Mucosa of descending colon (tissue), 3 donors: Measurements from ENCODE around the gene ADGRG6. TPM values are rescaled to one million over a fixed set of nuclear protein-coding genes. Genes with fewer than 3 reads are reported as not detected.

Experiments
- ATAC-seq: fragments of 200-7000 bp; cut with Tn5 transposase; one replicate; pipeline ENCODE4 v1.9.1; 2020; ENCODE audit warnings: mild to moderate bottlenecking, moderate library complexity
- DNase-seq, 3 donors: peaks; one replicate each; pipeline ENCODE4 v3.0.0-alpha.2; 2020
- H3K36me3 ChIP-seq: fragments of 200-600 bp; one replicate; pipeline ENCODE4 v1.8.0; 2021; ENCODE audit warnings: low read depth, mild to moderate bottlenecking
- H3K4me1 ChIP-seq: fragments of 200-600 bp; one replicate; pipeline ENCODE4 v1.8.0; 2021; ENCODE audit warnings: low read depth, mild to moderate bottlenecking
- H3K4me3 ChIP-seq: fragments of 200-600 bp; one replicate; pipeline ENCODE4 v1.8.0; 2021; ENCODE audit warnings: mild to moderate bottlenecking
- H3K9me3 ChIP-seq: fragments of 200-600 bp; one replicate; pipeline ENCODE4 v1.8.0; 2021; ENCODE audit warnings: mild to moderate bottlenecking
- intact Hi-C, 2 donors: fragments of 100-400 bp; cut with DNase I in 1 of 2; cut with micrococcal nuclease in 1 of 2; formaldehyde crosslinking; loops; one replicate each; pipeline versions ENCODE4 v1.11.0 to v1.11.1; 2022; cut with DNase I, micrococcal nuclease
- total RNA-seq, 3 donors: library from RNA; stranded (reverse); fragmentation: NEBNext Ultra II Directional in 2 of 3; extraction: Animal tissue kit (Norgen Biotek cat#: 25700) in 2 of 3; gene quantifications; one replicate each; pipeline versions ENCODE4 v1.2.1 to v1.2.4, GENCODE V29; 2021 to 2023
- TF ChIP-seq, protein P1 (sequence below): fragments of 200-600 bp; IDR thresholded peaks from one replicate; pipeline ENCODE4 v1.8.0; 2022; ENCODE audit warnings: antibody characterized with exemption, mild to moderate bottlenecking
- donor health status: DM: no; HTN: no; CAD: no; lungs with moderate emphysema.
- donor health status: DM: no; HTN: no; CAD: no.
- donor health status: DM: no; HTN: yes; CAD: no.

Gene ADGRG6
- total RNA-seq, 3 donors from 2014 or later, result 14.1 to 17.6 (median 17.1) TPM

DNA sequence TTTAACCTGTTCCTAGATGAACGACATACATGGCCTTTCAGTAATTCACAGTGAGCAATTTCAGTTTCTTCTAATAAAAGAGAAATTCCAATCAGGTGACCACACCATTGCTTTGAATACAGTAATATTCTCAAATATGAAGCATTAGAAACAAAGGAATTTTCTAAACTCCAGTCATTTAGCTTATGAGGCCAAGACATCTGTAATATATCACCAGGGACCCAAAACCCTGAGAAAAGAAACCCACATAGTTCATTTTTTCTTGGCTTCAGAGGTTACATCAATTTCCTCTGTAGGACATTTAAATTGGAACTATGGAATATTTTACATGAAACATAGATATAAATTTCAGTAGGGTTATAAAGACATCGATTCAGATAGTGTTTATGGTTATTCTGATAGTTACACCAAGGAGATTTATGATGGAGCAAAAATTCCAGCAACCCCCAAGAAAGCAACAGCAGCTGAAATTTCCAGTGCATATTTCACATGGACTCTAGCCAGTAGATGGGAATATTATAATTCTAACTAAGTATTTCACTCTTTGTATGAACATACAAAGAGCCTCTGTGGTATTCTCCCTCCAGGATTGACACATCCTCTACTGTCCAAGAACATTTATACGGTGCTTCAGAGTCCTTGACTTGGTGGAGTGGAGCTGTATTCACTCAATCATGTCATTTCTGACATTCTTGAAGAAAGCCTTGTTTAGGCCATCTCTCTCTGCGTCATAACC, 82.9 kb downstream of the ADGRG6 start:
- DNase-seq (no peak), ATAC-seq (no peak)
- Histone ChIP-seq H3K9me3 (no peaks in the 10 kb centered on the region), H3K4me1 (no peaks in the 10 kb centered on the region), H3K4me3 (no peak overlapping the region), H3K36me3 (no peaks in the 10 kb centered on the region)
- intact Hi-C loops, result no loop called here
- TF ChIP-seq, protein P1, sequence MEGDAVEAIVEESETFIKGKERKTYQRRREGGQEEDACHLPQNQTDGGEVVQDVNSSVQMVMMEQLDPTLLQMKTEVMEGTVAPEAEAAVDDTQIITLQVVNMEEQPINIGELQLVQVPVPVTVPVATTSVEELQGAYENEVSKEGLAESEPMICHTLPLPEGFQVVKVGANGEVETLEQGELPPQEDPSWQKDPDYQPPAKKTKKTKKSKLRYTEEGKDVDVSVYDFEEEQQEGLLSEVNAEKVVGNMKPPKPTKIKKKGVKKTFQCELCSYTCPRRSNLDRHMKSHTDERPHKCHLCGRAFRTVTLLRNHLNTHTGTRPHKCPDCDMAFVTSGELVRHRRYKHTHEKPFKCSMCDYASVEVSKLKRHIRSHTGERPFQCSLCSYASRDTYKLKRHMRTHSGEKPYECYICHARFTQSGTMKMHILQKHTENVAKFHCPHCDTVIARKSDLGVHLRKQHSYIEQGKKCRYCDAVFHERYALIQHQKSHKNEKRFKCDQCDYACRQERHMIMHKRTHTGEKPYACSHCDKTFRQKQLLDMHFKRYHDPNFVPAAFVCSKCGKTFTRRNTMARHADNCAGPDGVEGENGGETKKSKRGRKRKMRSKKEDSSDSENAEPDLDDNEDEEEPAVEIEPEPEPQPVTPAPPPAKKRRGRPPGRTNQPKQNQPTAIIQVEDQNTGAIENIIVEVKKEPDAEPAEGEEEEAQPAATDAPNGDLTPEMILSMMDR, result no peak

DNA sequence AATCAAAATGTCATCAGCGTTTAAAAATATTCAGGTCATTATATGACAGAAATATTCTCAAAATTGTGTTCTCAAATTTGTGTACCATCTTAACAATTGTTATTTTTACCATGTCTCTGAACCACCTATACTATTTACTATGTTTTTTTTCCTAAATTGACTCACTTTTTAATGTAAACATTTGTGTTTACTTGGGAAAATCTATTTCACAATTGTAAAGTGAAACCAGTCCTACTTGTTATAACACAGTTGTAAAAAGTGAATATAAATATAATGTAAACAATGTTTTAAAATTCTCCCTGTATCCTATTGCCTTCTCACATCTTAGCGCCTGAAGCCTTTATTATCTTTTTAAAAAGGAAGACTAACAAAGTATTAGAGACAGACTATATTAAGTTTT, 83.5 kb downstream of the ADGRG6 start:
- TF ChIP-seq, protein P1, result no peak
- ATAC-seq (no peak), DNase-seq (no peak)
- no peaks in the 10 kb centered on the region for H3K36me3 ChIP-seq
- intact Hi-C loops, result no loop called here
- no peaks in the 10 kb centered on the region for H3K9me3 ChIP-seq
- no peak overlapping the region for H3K4me3 ChIP-seq
- H3K4me1 ChIP-seq, result no peaks in the 10 kb centered on the region

DNA sequence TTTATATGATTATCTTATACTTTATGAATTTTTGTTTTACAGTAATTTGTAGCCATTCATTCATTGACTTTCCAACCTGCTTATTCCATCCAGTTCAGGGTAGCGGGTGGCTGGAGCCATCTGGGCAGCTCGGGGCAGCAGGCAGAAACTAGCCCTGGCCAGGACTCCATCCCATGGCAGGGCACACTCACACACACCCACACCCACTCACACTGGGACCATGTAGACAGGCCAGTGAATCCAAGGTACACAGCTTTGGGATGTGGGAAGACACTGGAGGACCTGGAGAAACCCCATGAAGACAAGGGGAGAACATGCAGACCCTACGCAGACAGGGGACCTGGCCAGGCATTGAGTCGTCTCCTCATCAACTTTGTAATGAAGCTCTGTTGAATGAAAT, 84.8 kb downstream of the ADGRG6 start:
- TF ChIP-seq, protein P1, result no peak

DNA sequence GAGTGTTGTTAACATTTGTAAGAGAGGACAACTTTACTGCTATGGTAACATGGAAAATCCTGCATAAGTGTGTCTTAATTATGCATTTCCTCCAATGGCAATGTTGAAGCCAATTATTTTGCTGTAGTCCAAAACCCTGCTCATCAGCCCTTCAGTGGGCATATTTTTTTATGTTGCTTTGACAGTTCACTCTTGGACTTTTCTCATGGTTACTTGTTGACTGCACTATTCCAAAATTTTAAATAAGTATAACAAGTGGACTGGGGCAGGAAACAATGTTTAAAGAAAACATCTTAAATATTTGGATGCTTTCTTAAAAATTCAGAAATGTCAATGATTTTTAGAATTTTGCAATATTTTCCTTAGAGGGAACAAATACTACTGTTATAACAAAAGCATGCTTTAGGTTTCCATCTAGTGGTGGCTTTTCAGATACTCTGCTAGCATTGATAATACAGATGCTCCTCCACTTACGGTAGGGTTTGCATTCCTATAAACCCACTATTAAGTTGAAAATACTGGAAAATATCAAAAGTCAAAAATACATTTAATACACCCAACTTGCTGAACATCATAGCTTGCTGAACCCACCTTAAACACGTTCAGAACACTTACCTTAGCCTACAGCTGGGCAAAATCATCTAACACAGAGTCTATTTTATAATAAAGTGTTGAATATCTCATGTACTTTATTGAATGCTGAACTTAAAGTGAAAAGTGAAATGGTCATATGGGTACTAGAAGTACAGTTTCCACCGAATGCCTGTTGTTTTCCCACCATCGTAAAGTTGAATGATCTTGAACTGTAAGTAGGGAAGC, 86.4 kb downstream of the ADGRG6 start:
- no peak for DNase-seq
- Histone ChIP-seq H3K36me3 (no peaks in the 10 kb centered on the region), H3K4me3 (no peak overlapping the region), H3K4me1 (no peaks in the 10 kb centered on the region), H3K9me3 (no peaks in the 10 kb centered on the region)
- intact Hi-C loops, result no loop called here
- TF ChIP-seq, protein P1, result no peak
- peak; percentile 47 for ATAC-seq

More for the DNA sequence above, 84.8 kb downstream of the ADGRG6 start:
- Histone ChIP-seq H3K36me3 (no peaks in the 10 kb centered on the region), H3K4me3 (no peak overlapping the region), H3K4me1 (no peaks in the 10 kb centered on the region), H3K9me3 (no peaks in the 10 kb centered on the region)
- intact Hi-C loops, result no loop called here
- ATAC-seq (no peak), DNase-seq (no peak)

DNA sequence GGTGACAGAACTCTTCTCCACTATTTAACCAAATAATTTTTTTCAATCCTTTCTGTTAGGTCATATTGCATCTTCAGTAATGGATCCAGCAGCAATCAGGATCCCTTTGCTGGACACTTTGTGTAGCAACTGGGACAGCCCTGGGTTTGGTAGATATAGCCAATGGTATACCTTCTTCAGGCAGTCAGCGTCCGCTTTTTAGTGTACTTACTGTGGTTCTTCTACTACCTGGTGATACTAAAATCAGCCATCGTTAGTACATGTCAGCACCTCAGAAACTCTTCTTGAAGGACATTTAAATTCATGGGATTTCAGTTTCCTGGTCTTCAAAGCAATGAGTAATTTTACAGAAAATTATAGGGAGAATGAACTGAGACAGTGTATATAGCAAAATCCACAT, 93.5 kb downstream of the ADGRG6 start:
- Histone ChIP-seq H3K4me3 (no peak overlapping the region), H3K9me3 (no peaks in the 10 kb centered on the region), H3K4me1 (no peaks in the 10 kb centered on the region), H3K36me3 (no peaks in the 10 kb centered on the region)
- TF ChIP-seq, protein P1, result no peak
- intact Hi-C loops, result no loop called here
- ATAC-seq, result no peak
- DNase-seq, result no peak
